ENCODE data around the gene NOS1AP.

Gene NOS1AP

GRCh38 chr1:162091681-162092524 lies 22.4 kb downstream of the NOS1AP start:
- no peak for DNase-seq

GRCh38 chr1:162093095-162093494 lies 23.6 kb downstream of the NOS1AP start:
- no peak for DNase-seq

DNA sequence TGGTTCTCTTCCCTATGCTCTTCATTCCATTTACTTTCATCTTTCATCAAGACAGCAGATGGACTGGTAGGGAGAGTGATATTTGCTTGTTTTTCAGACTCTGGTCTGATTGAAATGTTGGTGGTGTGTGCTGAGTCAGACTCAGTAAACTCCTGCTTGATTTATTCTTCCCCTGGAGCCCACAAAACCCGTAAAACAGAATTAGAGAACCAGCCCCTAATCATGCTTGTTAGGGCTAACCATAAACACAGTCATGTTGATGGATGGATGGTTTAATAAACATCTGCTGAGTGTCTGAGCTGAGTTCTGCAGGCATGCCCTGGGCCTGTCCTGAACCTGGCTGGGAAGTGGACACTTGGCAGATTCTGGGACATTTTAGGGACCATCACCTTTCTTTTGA lies 24.8 kb downstream of the NOS1AP start:
- no peak for DNase-seq

GRCh38 chr1:162094723-162095122 lies 25.2 kb downstream of the NOS1AP start:
- DNase-seq: no peak

DNA sequence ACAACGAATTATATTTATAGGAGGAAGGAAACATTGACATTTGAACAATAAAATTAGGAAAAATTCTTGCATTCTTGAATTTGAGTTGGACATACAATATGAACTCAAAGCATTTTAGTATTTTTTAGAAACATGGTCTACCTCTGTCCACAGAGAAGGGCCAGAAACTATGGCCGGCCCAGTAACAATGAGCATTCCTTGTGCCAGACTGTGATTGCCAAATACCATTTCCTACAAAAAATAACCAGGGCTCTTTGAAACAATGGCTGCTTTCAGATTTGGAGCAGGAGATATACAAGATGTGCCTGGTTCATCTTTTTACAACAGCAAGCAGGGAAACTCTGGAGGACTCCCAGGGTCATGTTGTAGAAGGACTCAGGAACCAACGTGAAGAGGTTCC lies 38.4 kb downstream of the NOS1AP start:
- DNase-seq: no peak

- DNase-seq: no peak
These were observed 38.9 kb downstream of the NOS1AP start for GRCh38 chr1:162108426-162108825.

DNA sequence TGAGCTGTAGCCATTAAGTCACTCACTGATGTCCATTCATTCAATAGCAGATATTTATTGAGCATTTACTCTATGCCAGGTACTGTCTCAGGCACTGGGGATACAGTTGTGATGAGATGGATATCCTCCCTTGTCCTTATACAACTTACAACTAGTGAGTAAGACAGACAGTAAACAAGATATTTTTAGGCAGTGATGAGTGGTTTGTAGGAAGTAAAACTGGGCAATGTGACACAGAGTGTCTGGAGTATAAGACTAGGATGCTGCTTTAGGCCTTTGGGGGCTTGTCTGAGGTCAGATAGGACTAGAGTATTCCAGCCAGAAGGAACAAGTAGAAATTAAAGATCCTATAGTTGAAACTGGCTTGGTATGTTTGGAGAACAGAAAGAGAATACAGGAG lies 41.4 kb downstream of the NOS1AP start:
- no peak for DNase-seq

GRCh38 chr1:162111572-162111971 lies 42.1 kb downstream of the NOS1AP start:
- no peak for DNase-seq

- DNase-seq: no peak
These were observed 43.9 kb downstream of the NOS1AP start for GRCh38 chr1:162113419-162113818.

- DNase-seq: no peak
These were observed 47.7 kb downstream of the NOS1AP start for GRCh38 chr1:162117039-162117774.

GRCh38 chr1:162118063-162118462 lies 48.6 kb downstream of the NOS1AP start:
- no peak for DNase-seq

DNA sequence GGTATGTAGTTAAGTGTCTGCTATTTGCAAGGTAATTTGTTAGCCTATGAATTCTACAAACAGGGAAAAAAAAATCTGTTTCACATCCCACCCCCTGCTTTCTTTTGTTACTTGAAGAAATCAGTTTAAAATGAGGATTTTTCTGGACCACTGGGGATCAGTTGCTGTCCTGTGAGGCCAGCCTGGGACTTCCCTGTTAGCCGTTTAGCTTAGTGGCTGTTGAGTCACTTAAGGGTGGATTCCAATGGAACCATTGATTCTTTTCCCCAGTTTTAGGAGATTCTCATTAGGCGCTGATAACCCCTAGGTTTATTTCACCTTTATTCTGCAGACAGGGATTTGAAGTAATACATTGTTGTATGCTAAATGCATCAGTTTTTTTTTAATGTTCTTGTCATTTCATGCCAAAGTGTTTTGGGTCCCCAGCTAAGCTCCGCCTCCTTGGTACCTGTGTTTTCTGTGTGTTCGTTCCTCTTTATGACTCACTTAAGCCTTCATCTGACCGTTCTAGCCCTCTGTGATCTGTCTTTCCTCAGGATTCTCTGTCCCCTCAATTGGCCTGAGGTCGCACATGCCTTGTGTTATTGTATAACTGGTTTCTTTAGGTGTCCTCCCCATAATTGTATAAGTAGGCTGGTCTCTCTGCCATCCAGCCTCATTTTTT lies 59.3 kb downstream of the NOS1AP start:
- DNase-seq: no peak

DNA sequence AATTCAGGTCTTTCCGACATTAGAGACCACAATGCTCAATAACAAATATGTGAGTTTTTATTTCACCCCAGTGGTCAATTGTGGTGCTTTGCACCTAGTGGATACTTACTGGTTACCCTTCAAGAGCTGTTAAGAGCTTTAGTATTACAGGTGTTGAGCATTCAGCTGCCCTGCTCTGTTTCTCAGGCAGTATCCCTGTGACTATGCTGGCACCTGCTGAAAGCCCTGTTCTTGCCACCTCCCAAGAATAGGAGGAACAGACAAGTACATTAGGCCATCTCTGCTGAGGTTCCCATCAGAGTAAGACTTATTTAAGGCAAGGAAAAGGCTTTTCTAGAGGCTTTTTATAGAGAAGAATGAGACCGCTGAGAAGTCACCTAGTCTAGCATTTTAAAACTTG lies 60.8 kb downstream of the NOS1AP start:
- DNase-seq: no peak

DNA sequence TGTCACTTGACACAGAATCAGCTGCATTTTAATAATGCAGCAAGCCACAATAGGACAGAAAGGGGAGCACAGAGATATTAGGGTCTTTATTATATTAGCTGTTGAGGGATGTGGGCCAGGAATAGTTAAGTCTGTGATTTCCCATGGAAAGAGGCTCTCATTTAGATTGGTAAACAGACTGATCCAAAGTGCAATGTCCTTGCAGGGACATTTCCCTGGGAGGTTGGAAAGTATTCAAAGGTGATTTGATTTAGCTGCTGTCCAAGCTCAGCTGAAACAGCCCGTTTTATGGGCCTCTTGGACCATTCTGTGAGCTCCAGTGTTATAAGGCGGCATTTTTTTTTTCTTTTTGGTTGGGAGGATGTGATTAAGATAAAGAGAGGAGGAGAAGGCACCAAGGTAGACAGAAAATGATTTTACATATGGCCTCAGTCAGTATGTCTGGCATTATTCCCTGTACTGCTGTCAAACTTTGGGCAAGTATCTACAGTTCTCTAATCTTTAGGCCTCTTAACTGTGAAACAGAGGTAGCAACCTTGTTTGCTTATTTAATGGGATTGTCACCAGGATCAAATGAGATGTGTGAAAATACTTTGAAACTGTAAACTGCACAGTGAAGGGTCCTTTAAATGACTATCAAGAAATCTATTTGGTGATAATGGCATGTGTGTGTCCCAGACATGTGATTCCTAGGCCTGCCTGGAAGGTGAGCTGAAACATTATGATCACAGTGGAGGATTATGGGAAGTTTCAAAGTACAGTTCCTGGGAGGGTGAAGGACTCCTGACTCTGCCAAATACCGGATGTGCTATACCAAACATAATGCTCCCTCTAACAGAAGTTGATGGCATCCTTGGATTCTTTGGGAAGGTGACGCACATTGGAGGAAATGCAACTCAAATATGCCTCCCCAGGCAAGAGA lies 62.2 kb downstream of the NOS1AP start:
- DNase-seq: no peak

DNA sequence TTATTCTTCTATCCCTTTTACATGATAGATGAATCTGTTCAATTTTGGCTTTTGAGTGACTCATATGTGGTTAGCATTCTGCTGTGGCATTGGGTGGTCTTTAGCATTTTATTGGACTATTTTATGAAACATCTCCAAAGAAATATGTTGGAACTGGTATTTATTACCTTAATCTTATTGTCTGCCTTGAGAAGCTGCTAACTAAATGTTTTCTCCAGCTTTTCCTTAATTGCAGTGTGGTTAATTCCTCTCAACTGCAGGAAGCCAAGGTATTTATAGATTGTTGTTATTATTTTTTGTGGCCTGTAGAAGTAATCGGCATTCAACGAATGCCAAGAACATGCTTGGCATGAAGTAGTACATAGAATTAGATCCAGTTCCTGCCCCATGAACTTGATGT lies 64.1 kb downstream of the NOS1AP start:
- no peak for DNase-seq

- no peak for DNase-seq
These were observed 65.2 kb downstream of the NOS1AP start for GRCh38 chr1:162134646-162135045.

DNA sequence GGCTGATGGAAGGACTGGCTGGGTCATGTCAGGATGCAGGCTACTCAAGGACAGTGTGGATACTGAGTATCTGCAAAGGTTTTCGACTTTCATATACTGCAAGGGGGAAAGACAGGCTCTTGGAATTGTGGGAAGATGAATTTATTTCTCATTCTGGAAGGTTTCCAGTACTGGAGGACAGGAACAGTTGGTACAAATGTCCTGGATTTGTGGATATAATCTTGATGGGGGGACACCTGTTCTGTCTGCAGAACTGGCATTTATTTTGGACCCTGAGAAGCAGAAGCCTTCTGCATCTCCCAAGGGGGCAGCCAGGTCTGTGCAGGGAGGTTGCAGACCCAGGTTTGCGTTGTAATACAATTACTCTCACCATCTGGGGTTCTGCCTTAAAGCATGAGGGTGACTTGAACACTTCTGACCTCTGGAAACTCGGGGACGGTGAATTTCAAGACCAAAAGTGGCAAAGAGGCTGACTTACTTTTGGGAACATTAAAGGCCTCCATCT lies 65.8 kb downstream of the NOS1AP start:
- no peak for DNase-seq

- DNase-seq: no peak
These were observed 67.3 kb downstream of the NOS1AP start for GRCh38 chr1:162136760-162137159.

GRCh38 chr1:162137179-162137960 lies 67.9 kb downstream of the NOS1AP start:
- DNase-seq: no peak

DNA sequence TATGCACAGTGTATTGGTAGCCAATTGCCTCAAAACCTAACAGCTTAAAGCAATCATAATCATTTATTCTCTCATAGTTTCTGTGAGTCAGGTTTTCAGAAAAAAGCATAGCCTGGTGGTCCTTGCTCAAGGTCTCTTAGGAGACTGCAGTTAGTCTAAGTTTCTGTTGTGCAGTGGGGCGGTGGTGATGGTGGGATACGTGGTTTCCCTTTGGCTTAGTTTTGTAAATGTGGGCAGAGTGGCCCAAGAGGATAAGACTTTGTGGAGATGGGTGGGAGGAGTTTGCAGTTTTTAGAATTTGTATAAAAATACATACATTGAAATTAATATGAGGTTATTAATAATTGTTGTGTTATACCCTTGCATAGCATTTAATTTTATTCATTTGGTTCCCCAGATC lies 68.6 kb downstream of the NOS1AP start:
- no peak for DNase-seq

GRCh38 chr1:162138599-162139181 lies 69.2 kb downstream of the NOS1AP start:
- no peak for DNase-seq

All from CD4-positive, alpha-beta T cell treated with Interleukin-10 for 1 hour (primary cell).